Measurements from ENCODE around the gene DSCAM. TPM values are rescaled to one million over a fixed set of nuclear protein-coding genes. Genes with fewer than 3 reads are reported as not detected.

Gene DSCAM
- total and polyA plus RNA-seq, 3 donors from 2014 or later, result 0.70 to 2.3 (median 2.0) TPM

- H3K4me1 ChIP-seq, result no peaks in the 10 kb centered on the region
- TF ChIP-seq POLR2A (IDR thresholded peaks at IDR 0.05) (no peak), CTCF (IDR thresholded peaks at IDR 0.05) (no peak)
- H3K36me3 ChIP-seq (ENCODE audit: low read depth, missing control alignments), result no peaks in the 10 kb centered on the region
- H3K4me3 ChIP-seq, result no peak overlapping the region
- H3K9me3 ChIP-seq, result no peaks in the 10 kb centered on the region
- no peak for DNase-seq
- 73 to 81% methylated on average over 5 of the region's 5 CpGs for WGBS, 2 donors
- no peaks in the 10 kb centered on the region for H3K27me3 ChIP-seq
- intact Hi-C loops (cut with DNase I; ENCODE audit: low total_unique reads), result no loop called here
- H3K27ac ChIP-seq, result no peak overlapping the region
These were observed 163.6 kb downstream of the DSCAM start for GRCh38 chr21:40683349-40683748.

GRCh38 chr21:40681164-40681859, 165.6 kb downstream of the DSCAM start:
- H3K27me3 ChIP-seq, result no peaks in the 10 kb centered on the region
- no peak overlapping the region for H3K27ac ChIP-seq
- intact Hi-C loops (cut with DNase I; ENCODE audit: low total_unique reads), result no loop called here
- DNase-seq, result no peak
- H3K4me1 ChIP-seq, result no peaks in the 10 kb centered on the region
- TF ChIP-seq POLR2A (IDR thresholded peaks at IDR 0.05), result no peak
- no peak for TF ChIP-seq CTCF (IDR thresholded peaks at IDR 0.05)
- H3K4me3 ChIP-seq, result no peak overlapping the region
- WGBS, 2 donors, result 86 to 88% methylated on average over 7 to 9 of the region's 9 CpGs
- H3K36me3 ChIP-seq (ENCODE audit: low read depth, missing control alignments), result no peaks in the 10 kb centered on the region
- no peaks in the 10 kb centered on the region for H3K9me3 ChIP-seq

GRCh38 chr21:40680311-40680710, 166.6 kb downstream of the DSCAM start:
- DNase-seq, result no peak
- Histone ChIP-seq H3K4me1 (no peaks in the 10 kb centered on the region), H3K4me3 (no peak overlapping the region), H3K9me3 (no peaks in the 10 kb centered on the region), H3K27ac (no peak overlapping the region), H3K27me3 (no peaks in the 10 kb centered on the region), H3K36me3 (ENCODE audit: low read depth, missing control alignments) (no peaks in the 10 kb centered on the region)
- intact Hi-C loops (cut with DNase I; ENCODE audit: low total_unique reads), result no loop called here
- WGBS, 2 donors, result 85 to 93% methylated on average over 1 of the region's 1 CpG
- TF ChIP-seq CTCF (IDR thresholded peaks at IDR 0.05) (no peak), POLR2A (IDR thresholded peaks at IDR 0.05) (no peak)

GRCh38 chr21:40678681-40679284, 168.2 kb downstream of the DSCAM start:
- Histone ChIP-seq H3K27ac (no peak overlapping the region), H3K36me3 (ENCODE audit: low read depth, missing control alignments) (no peaks in the 10 kb centered on the region), H3K4me3 (no peak overlapping the region), H3K27me3 (no peaks in the 10 kb centered on the region), H3K9me3 (no peaks in the 10 kb centered on the region), H3K4me1 (no peaks in the 10 kb centered on the region)
- intact Hi-C loops (cut with DNase I; ENCODE audit: low total_unique reads), result no loop called here
- TF ChIP-seq CTCF (IDR thresholded peaks at IDR 0.05), result no peak
- TF ChIP-seq POLR2A (IDR thresholded peaks at IDR 0.05), result no peak
- 86% methylated on average over 8 of the region's 8 CpGs for WGBS, 2 donors
- no peak for DNase-seq

DNA sequence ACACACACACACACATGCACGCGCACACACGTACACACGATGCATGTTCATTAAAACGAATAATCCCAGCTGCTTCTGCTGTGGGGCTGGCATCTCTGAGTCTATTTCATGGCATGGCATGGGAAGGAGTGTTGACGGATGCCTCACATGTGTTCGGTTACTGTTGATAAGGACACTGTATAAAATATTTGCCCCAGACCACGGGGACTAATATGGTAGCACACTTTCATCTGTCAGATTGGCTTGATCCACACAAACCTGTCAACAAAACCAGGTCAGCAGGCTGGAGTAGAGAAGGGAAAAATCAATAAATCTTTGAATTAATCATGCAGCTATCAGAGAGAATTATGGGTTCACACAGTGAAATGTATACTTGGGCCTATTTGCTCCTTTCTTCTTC, 171.9 kb downstream of the DSCAM start:
- 69 to 75% methylated on average over 8 of the region's 8 CpGs for WGBS, 2 donors
- intact Hi-C loops (cut with DNase I; ENCODE audit: low total_unique reads), result no loop called here
- no peak for DNase-seq

More for the DNA sequence above, 171.9 kb downstream of the DSCAM start:
- no peak overlapping the region for H3K27ac ChIP-seq
- H3K9me3 ChIP-seq, result no peaks in the 10 kb centered on the region
- TF ChIP-seq POLR2A (IDR thresholded peaks at IDR 0.05) (no peak), CTCF (IDR thresholded peaks at IDR 0.05) (no peak)
- no peak overlapping the region for H3K4me3 ChIP-seq
- no peaks in the 10 kb centered on the region for H3K4me1 ChIP-seq
- H3K36me3 ChIP-seq (ENCODE audit: low read depth, missing control alignments), result no peaks in the 10 kb centered on the region
- H3K27me3 ChIP-seq, result no peaks in the 10 kb centered on the region
